ENCODE data around the gene WDR33. TPM values are rescaled to one million over a fixed set of nuclear protein-coding genes. Genes with fewer than 3 reads are reported as not detected.

WDR33 gene
- total RNA-seq, 1 donor from 2014 or later = 54.7 TPM

DNA sequence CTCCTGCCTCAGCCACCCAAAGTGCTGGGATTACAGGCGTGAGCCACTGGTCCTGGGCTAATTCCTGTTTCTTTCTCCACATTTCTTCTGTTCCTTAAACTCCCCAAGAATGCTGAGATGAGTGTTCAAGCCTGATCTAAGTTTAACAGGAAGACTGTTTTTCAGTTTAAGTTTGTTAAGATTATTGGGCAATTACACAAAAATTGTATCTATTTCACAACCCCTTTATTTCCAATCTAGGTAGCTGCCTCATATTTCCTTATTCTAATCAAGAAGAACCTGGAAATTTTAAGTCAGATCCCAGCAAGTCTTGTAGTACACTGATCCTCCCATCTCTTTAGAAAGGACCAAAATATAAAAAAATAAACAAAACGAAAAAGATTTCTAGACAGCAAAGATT, 98.0 kb downstream of the WDR33 start:
- no peak for DNase-seq (ENCODE audit: extremely low spot score, unreplicated experiment)
- H3K27me3 Mint-ChIP-seq = no peaks in the 10 kb centered on the region
- no peaks in the 10 kb centered on the region for H3K4me1 Mint-ChIP-seq (ENCODE audit: unreplicated experiment)
- peaks cover 24% of the 10 kb centered on the region for H3K36me3 Mint-ChIP-seq
- no peak overlapping the region for H3K27ac Mint-ChIP-seq
- no peaks in the 10 kb centered on the region for H3K9me3 Mint-ChIP-seq
- TF ChIP-seq, protein P1, sequence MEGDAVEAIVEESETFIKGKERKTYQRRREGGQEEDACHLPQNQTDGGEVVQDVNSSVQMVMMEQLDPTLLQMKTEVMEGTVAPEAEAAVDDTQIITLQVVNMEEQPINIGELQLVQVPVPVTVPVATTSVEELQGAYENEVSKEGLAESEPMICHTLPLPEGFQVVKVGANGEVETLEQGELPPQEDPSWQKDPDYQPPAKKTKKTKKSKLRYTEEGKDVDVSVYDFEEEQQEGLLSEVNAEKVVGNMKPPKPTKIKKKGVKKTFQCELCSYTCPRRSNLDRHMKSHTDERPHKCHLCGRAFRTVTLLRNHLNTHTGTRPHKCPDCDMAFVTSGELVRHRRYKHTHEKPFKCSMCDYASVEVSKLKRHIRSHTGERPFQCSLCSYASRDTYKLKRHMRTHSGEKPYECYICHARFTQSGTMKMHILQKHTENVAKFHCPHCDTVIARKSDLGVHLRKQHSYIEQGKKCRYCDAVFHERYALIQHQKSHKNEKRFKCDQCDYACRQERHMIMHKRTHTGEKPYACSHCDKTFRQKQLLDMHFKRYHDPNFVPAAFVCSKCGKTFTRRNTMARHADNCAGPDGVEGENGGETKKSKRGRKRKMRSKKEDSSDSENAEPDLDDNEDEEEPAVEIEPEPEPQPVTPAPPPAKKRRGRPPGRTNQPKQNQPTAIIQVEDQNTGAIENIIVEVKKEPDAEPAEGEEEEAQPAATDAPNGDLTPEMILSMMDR (conservative IDR thresholded peaks at IDR 0.05) = no peak
- H3K4me3 Mint-ChIP-seq = no peak overlapping the region

DNA sequence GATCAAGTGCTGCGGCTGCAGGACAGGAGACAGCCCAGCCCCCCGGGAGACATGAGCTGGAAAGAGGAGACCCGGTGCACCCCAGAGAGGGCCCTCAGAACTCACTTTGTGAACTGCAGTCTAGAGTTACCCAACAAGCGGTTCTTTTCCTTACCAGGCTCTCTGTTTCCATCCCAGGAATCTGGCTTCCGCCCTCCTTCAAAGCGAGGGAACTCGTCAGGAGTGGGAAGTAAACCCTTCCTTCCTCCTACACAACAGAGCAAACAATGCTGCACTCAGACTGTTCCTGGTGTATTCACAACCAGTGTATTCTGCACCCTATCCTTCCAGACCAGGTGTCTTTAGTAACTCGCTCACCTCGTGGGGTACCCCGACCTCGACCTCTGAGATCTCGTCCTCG, 101.6 kb downstream of the WDR33 start:
- Mint-ChIP-seq H3K4me1 (ENCODE audit: unreplicated experiment) (peaks cover 6% of the 10 kb centered on the region), H3K9me3 (no peaks in the 10 kb centered on the region), H3K27me3 (no peaks in the 10 kb centered on the region), H3K36me3 (peaks cover 20% of the 10 kb centered on the region), H3K27ac (no peak overlapping the region), H3K4me3 (no peak overlapping the region)
- no peak for DNase-seq (ENCODE audit: extremely low spot score, unreplicated experiment)
- TF ChIP-seq, protein P1 (conservative IDR thresholded peaks at IDR 0.05) = no peak

DNA sequence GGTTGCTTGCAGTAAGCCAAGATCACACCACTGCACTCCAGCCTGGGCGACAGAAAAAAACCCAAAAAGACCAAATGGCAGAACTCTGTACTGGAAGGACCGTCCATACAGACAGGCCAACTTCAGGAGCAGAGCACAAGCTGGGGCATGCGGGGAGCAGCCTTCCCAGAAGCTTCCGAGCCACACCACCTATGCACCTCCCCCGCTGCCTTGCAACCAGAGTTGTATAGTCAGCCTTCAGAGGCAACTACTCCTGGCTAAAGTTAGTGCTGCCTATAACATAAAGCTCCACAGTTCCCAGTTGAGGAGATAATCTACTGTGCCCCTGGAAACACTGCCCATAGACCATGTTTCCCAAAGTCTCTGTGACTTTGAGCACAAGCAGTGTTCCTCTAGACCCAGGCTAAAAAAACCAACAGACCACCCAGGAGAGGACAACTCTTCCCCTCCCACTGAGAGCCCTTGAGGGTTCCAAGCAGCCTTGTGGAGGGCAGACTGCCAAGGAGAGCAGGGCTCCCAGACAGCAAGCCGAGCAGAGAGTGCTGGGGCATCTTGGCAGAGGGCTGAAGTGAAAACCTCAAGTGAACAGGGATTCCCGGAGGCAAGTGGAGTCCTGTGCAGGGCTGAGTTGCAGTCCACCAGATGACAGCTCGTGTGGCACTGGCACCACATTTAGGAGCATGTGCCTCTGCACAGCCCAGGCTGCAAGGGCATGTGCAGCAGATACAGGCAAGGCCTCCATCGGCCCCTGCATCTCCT, 102.9 kb downstream of the WDR33 start:
- Mint-ChIP-seq H3K9me3 (no peaks in the 10 kb centered on the region), H3K36me3 (peaks cover 22% of the 10 kb centered on the region), H3K4me3 (no peak overlapping the region), H3K27me3 (no peaks in the 10 kb centered on the region), H3K4me1 (ENCODE audit: unreplicated experiment) (peaks cover 8% of the 10 kb centered on the region), H3K27ac (no peak overlapping the region)
- no peak for DNase-seq (ENCODE audit: extremely low spot score, unreplicated experiment)
- TF ChIP-seq, protein P1 (conservative IDR thresholded peaks at IDR 0.05) = no peak

DNA sequence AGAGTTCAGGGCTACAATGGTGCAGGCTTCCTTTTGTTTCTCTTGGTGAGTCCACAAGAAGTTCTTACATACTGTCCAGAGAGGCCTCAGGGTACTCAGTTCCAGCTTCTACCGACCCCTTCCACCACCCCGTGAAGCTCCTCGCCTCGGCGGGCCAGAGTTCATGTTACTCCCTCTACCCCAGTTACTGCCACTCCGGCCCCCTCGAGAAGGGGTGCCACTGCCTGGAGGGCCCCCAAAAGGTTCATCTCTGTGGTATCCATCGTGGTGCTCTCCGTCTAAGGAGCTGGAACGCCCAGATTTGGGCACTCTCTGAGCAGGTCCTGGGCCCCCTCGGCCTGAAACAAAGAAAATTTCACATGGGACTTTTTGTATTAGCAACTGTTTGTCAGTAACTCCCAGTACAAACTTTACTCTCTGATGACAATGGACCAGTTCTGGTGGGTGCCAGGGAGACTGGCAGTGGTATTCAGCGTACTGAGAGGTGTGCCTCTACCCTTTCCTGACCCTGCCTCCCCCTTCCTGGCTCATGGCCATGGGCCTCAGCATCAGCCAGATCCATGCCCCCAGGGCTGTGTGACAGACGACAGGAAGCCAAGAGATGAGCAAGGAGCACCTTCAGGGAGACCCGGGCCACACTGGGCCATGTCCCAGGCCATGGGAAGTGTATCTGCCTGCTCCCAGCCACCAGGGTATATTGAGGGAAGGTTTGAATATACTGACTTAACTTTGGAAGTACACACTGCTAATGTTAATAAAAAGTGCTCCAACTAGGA, 104.6 kb downstream of the WDR33 start:
- Mint-ChIP-seq H3K4me1 (ENCODE audit: unreplicated experiment) (peaks cover 17% of the 10 kb centered on the region), H3K27ac (no peak overlapping the region), H3K4me3 (no peak overlapping the region), H3K27me3 (no peaks in the 10 kb centered on the region), H3K36me3 (peaks cover 27% of the 10 kb centered on the region), H3K9me3 (no peaks in the 10 kb centered on the region)
- DNase-seq (ENCODE audit: extremely low spot score, unreplicated experiment) = no peak
- TF ChIP-seq, protein P1 (conservative IDR thresholded peaks at IDR 0.05) = no peak

DNA sequence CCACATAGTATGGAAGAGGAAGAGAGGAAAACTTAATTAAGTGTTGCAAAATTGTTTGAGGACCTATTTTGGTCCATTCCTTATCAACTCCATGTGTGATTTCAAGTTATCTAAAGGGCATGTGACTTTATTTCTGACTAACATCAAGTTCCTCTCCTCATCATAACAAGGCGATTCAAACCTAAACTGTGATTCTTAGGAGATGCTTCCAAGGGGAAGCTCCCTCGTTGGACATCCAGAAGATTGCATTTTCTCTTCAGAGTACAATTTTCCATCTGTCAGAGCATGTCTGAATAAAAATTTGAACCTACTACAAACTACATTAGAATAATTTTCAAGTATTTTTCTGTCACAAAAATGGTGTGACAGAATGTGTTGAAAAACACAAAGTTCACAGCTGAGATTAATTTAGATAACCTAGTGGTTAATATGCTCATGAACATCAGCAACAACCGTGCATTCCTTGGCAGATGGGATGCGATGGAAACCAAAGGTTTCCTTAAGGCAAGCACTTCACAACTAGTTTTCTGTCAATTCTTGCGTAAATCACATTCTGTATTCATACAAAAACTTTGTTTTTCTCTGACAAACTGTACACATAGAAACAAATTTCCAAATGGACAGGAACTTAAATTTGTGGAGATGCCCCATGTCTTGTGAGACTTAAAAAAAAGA, 105.4 kb downstream of the WDR33 start:
- no peak for DNase-seq (ENCODE audit: extremely low spot score, unreplicated experiment)
- Mint-ChIP-seq H3K27me3 (no peaks in the 10 kb centered on the region), H3K27ac (peak overlapping the region; percentile 22), H3K9me3 (no peaks in the 10 kb centered on the region), H3K4me3 (peak overlapping the region; percentile 2), H3K36me3 (peaks cover 22% of the 10 kb centered on the region), H3K4me1 (ENCODE audit: unreplicated experiment) (peaks cover 19% of the 10 kb centered on the region)
- TF ChIP-seq, protein P1 (conservative IDR thresholded peaks at IDR 0.05) = no peak
